HG03175 (cell line): ENCODE measurements around the gene FAM161B.

Source experiments
- ATAC-seq: cut with Tn5 transposase; IDR thresholded peaks from one replicate; pipeline ENCODE4 v1.9.1; 2021; ENCODE audit warnings: mild to moderate bottlenecking, moderate library complexity; ENCODE audit not compliant: unreplicated experiment

Gene FAM161B

DNA sequence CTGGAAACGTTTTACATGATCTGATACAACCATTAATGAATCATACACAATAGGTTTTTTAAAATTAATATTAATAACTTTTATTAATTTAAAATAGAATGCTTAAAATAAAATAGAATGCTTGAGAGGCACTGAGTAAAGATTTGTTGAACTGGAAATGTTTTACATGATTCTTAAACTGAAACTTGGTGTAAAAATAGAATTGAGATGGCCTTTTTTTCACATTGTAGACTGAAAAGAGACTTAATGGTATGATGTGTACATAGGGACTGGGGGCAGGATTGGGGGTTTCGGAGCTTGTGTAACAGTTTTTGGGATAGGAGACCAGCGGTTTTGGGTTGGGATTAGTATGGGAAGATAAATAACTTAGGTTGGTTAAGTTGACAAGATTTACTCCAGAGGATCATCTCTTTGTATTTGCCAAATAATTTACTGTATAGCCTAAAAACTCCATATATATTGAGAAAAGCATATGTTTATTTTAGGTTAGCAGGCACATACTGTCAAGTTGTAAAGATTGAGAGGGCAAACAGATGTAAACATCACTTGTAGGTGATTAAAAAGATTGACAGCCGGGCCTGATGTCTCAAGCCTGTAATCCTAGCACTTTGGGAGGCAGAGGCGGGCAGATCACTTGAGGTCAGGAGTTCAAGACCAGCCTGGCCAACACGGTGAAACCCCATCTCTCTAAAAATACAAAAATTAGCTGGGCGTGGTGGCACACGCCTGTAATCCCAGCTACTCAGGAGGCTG is 65.3 kb downstream of the FAM161B start:
- ATAC-seq: no peak
